ENCODE results near the gene CD7. TPM values are rescaled to one million over a fixed set of nuclear protein-coding genes. Genes with fewer than 3 reads are reported as not detected.

The CD7 gene
- total and polyA plus RNA-seq, 2 donors (not counting 1 experiment from before 2014, with no cell fraction given) = 0.67 to 1.3 TPM

- peaks cover 41% of the 10 kb centered on the region for H3K4me1 Mint-ChIP-seq
- no peaks in the 10 kb centered on the region for H3K27me3 Mint-ChIP-seq
- H3K9ac ChIP-seq (ENCODE audit: low read length) = peak within 1 kb of the TSS; percentile 90
- peak within 1 kb of the TSS; percentile 99 for H3K27ac Mint-ChIP-seq
- peak within 1 kb of the TSS; percentile 86 for H3K4me2 ChIP-seq (replicated peaks; ENCODE audit: low read depth, low read length, poor library complexity, severe bottlenecking)
- 7% methylated on average over 80 of the region's 80 CpGs for WGBS (ENCODE audit: insufficient coverage)
- peak within 1 kb of the TSS; percentile 93 for H3K4me3 Mint-ChIP-seq
- TF ChIP-seq EZH2 (IDR thresholded peaks at IDR 0.05; ENCODE audit: borderline replicate concordance, insufficient read depth, low read depth, low read length, poor library complexity, severe bottlenecking) = no peak
- TF ChIP-seq CTCF (IDR thresholded peaks at IDR 0.05) = no peak
- H3K9me3 Mint-ChIP-seq (ENCODE audit: insufficient read depth) = no peaks in the 10 kb centered on the region
- DNase-seq (peak; percentile 97), ATAC-seq (ENCODE audit: low read depth) (peak; percentile 77)
- peaks cover 3 to 35% of the 10 kb centered on the region in 2 experiments for H3K36me3 ChIP-seq (replicated peaks in 1 of 2; ENCODE audit: control extremely low read depth in 1 of 2, control insufficient read depth in 1 of 2, extremely low read depth in 1 of 2, insufficient read depth in 2 of 2, low read length in 1 of 2)
- H3K4me1 ChIP-seq (ENCODE audit: control insufficient read depth in 2 of 2, insufficient read depth in 2 of 2, low read length in 2 of 2) = peaks cover 30 to 48% of the 10 kb centered on the region in 2 donors
- peaks cover 65% of the 10 kb centered on the region for H3K79me2 ChIP-seq (ENCODE audit: control insufficient read depth, insufficient read depth, low read length)
- peak within 1 kb of the TSS; percentile 83 to 95 for H3K27ac ChIP-seq (ENCODE audit: low read length in 2 of 2)
- ChIA-PET POLR2A (interaction anchor here (0.8 to 2.3 kb wide), 8 partner anchors 9 to 176 kb away, joined by 3 to 28 read pairs (median 8); partner anchors contain the start of genes CCDC57 and SLC16A3), CTCF (interaction anchor here (0.8 to 1.6 kb wide), 5 partner anchors 25 to 70 kb away, joined by 3 to 7 read pairs (median 3); no protein-coding TSS in a partner anchor)
- H4K20me1 ChIP-seq (ENCODE audit: control insufficient read depth, insufficient read depth, low read length, poor library complexity, severe bottlenecking) = peaks cover 49% of the 10 kb centered on the region
- peak within 1 kb of the TSS; percentile 91 for H2AFZ ChIP-seq (ENCODE audit: insufficient read depth, low read depth, low read length, poor library complexity, severe bottlenecking)
- H3K4me3 ChIP-seq (ENCODE audit: control extremely low read depth in 1 of 5, extremely low read depth in 1 of 5, insufficient read depth in 1 of 5, low read depth in 2 of 5, low read length in 4 of 5) = peak within 1 kb of the TSS; percentile 70 to 87 (median 80)
- intact Hi-C loops (cut with micrococcal nuclease) = loop anchor here (1.0 to 2.0 kb wide), 4 partner anchors 19 to 48 kb away; partner anchors contain the start of gene SLC16A3
- peaks cover 0 to 5% (median 0%) of the 10 kb centered on the region in 4 experiments for H3K27me3 ChIP-seq (replicated peaks in 1 of 4; ENCODE audit: control extremely low read depth in 1 of 4, control insufficient read depth in 3 of 4, insufficient read depth in 4 of 4, low read length in 3 of 4)
- H3K9me3 ChIP-seq (ENCODE audit: control extremely low read depth in 1 of 3, control insufficient read depth in 2 of 3, insufficient read depth in 1 of 3, low read length in 2 of 3) = no peaks in the 10 kb centered on the region
Measured at GRCh38 chr17:82273327-82274133, 43.9 kb downstream of the CD7 start, which contains the start of gene CSNK1D. Gene CSNK1D (minus strand): TSS chr17:82273700. CDS start chr17:82273381, 319 bp downstream.
